ENCODE measurements around the gene IRF2BPL. TPM values are rescaled to one million over a fixed set of nuclear protein-coding genes. Genes with fewer than 3 reads are reported as not detected.

Gene IRF2BPL
- total and polyA plus RNA-seq, 2 of the 4 experiments (the other 2 are of a cell fraction), result 6.3 to 14.5 TPM

GRCh38 chr14:77007975-77008421 is 20.5 kb downstream of the IRF2BPL start:
- Histone ChIP-seq H2AK9ac (replicated peaks; ENCODE audit: low read depth, low read length, poor library complexity) (no peak overlapping the region), H3K4me3 (ENCODE audit: insufficient read depth, low read depth, low read length) (no peak overlapping the region), H4K91ac (ENCODE audit: insufficient read depth, low read depth, low read length) (no peak overlapping the region), H3K23ac (ENCODE audit: low read depth, low read length) (no peak overlapping the region), H3K27ac (ENCODE audit: insufficient read depth, low read length) (no peak overlapping the region), H3K9ac (ENCODE audit: low read depth, low read length) (no peak overlapping the region), H3K4ac (ENCODE audit: low read depth, low read length) (no peak overlapping the region), H3K4me2 (ENCODE audit: low read depth, low read length) (no peak overlapping the region), H3K14ac (replicated peaks; ENCODE audit: low read depth, low read length) (no peak overlapping the region), H4K20me1 (ENCODE audit: insufficient read depth, low read length) (no peaks in the 10 kb centered on the region), H3K27me3 (ENCODE audit: control insufficient read depth, insufficient read depth, low read length) (peaks cover 5% of the 10 kb centered on the region; the same call in 1 of the 2 replicates), H2BK5ac (ENCODE audit: low read depth, low read length, poor library complexity, severe bottlenecking) (no peak overlapping the region), H4K8ac (ENCODE audit: low read depth in 2 of 2, low read length in 2 of 2) (no peak overlapping the region), H3K4me1 (ENCODE audit: control insufficient read depth, insufficient read depth, low read length) (peaks cover 10% of the 10 kb centered on the region), H3K79me1 (ENCODE audit: low read depth in 1 of 2, low read length in 2 of 2) (no peaks in the 10 kb centered on the region), H2AK5ac (ENCODE audit: low read depth, low read length) (no peak overlapping the region), H3K9me1 (ENCODE audit: insufficient read depth, low read length) (peaks cover 6% of the 10 kb centered on the region), H3K18ac (ENCODE audit: low read depth, low read length) (no peak overlapping the region), H2BK15ac (ENCODE audit: low read depth, low read length) (no peak overlapping the region), H4K5ac (ENCODE audit: low read depth, low read length) (no peak overlapping the region), H2BK120ac (ENCODE audit: low read depth, low read length) (no peak overlapping the region), H3K56ac (ENCODE audit: extremely low read depth, insufficient read depth, low read length) (no peak overlapping the region), H3K36me3 (ENCODE audit: control insufficient read depth, insufficient read depth, low read length) (no peaks in the 10 kb centered on the region), H2BK20ac (ENCODE audit: low read depth, low read length) (no peak overlapping the region), H3K9me3 (ENCODE audit: control insufficient read depth, insufficient read depth, low read length) (no peaks in the 10 kb centered on the region), H2AFZ (replicated peaks; ENCODE audit: low read length, poor library complexity) (peak overlapping the region; percentile 37)
- TF ChIP-seq CTCF (conservative IDR thresholded peaks at IDR 0.05; ENCODE audit: low read depth, low read length) (no peak), RFX5 (IDR thresholded peaks at IDR 0.05; ENCODE audit: low read depth, low read length) (no peak)
- WGBS, 2 experiments (ENCODE audit: extremely low coverage in 2 of 2, insufficient read length in 1 of 2), result no CpG with 5 or more reads among the region's 3 CpGs
- no peak for DNase-seq
- POLR2A ChIA-PET (ENCODE audit: unreplicated experiment), result no interaction called here
- no TSS peak for BruUV-seq (replicated peaks)
- in situ Hi-C loops (cut with MboI; ENCODE audit: low sequenced_read_pairs), result no loop called here
- CTCF ChIA-PET, result no interaction called here
- ATAC-seq (ENCODE audit: low read depth), result no peak
- intact Hi-C loops (cut with micrococcal nuclease), result no loop called here
- dilution Hi-C loops (cut with HindIII; ENCODE audit: low sequenced_read_pairs, unreplicated experiment), result no loop called here

Measured in IMR-90 (cell line).